GM12891 (cell line): Measurements from ENCODE around the gene SDC3.

Experiments
- POLR2A ChIP-seq: IDR thresholded peaks from 2 replicates; pipeline ENCODE4 v1.6.1; 2011; ENCODE audit warnings: low read depth, low read length, control low read depth
- POLR2AphosphoS5 ChIP-seq: IDR thresholded peaks from 2 replicates; pipeline ENCODE4 v1.6.1; 2011; ENCODE audit warnings: low read depth, low read length, control low read depth

DNA sequence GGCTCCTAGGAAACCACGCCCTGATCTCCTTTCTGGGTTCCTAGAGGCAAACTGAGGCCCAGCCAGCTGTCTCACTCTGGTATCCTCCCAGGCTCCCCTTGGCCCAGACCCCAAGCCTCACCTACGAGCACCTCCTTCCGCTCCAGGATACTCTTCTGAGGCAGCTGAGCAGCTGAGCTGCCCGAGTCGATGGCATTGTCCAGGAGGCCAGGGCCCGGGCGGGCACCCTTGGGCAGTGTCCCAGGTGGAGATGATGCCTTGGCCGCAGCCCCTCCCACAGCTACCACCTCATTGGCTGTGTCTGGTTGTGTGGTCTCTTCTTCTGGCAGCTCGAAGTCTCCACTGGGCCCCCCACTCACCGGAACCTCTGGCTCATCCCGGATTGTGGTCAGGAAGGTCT is 34.4 kb downstream of the SDC3 start:
- no peak for TF ChIP-seq POLR2A
- TF ChIP-seq POLR2AphosphoS5 = no peak
